Stimulated activated CD4-positive, alpha-beta T cell treated with anti-CD3 and anti-CD28 coated beads, Interleukin-2, amount 100 ng/mL, for 4 hours (primary cell): ENCODE measurements around the gene IMMP2L.

Source experiments
- DNase-seq: peaks from one replicate; pipeline ENCODE4 v3.0.0-alpha.2; 2020; ENCODE audit warnings: low read depth

Gene IMMP2L

GRCh38 chr7:110621289-110621688 is 941.0 kb downstream of the IMMP2L start:
- DNase-seq, result no peak

- DNase-seq, result no peak
These were observed 942.1 kb downstream of the IMMP2L start for GRCh38 chr7:110620110-110620735.
